Keratinocyte (primary cell): ENCODE measurements around the gene SPDYE3. TPM values are rescaled to one million over a fixed set of nuclear protein-coding genes. Genes with fewer than 3 reads are reported as not detected.
"Not testable (repeated sequence)": the region's sequence is repeated elsewhere in the genome, so short reads cannot be mapped to it uniquely, and the experiment has no call there.

Source experiments
- DNase-seq: peaks from one replicate; pipeline ENCODE4 v3.0.0-alpha.2; 2011; ENCODE audit warnings: low read depth, missing footprints, low spot score
- FAIRE-seq: peaks from 2 replicates; lab custom pipeline; 2011; peaks lifted over from hg19 to GRCh38; lab: Jason Lieb, UNC
- H2AFZ ChIP-seq: 2 replicates; pipeline ENCODE4 v1.6.0; 2012; ENCODE audit warnings: low read length, control low read depth, inconsistent platforms; ENCODE audit not compliant: control insufficient read depth
- H3K27ac ChIP-seq: 2 replicates; pipeline ENCODE4 v1.5.1; 2011; ENCODE audit warnings: low read length; ENCODE audit not compliant: control insufficient read depth, insufficient read depth
- H3K27me3 ChIP-seq: 3 replicates; pipeline ENCODE4 v1.6.0; 2011; ENCODE audit warnings: low read length; ENCODE audit not compliant: control insufficient read depth, insufficient read depth; ENCODE audit errors: extremely low read depth
- H3K36me3 ChIP-seq, 2 experiments: 2 replicates in 1 of 2; 3 replicates in 1 of 2; pipeline ENCODE4 v1.5.1; 2011; ENCODE audit warnings: low read length in 2 of 2, mild to moderate bottlenecking in 1 of 2; ENCODE audit not compliant: control insufficient read depth in 2 of 2, insufficient read depth in 2 of 2; ENCODE audit errors: extremely low read depth in 1 of 2
- H3K4me1 ChIP-seq: 3 replicates; pipeline ENCODE4 v1.5.1; 2011; ENCODE audit warnings: low read length; ENCODE audit not compliant: control insufficient read depth, insufficient read depth; ENCODE audit errors: extremely low read depth
- H3K4me2 ChIP-seq: 3 replicates; pipeline ENCODE4 v1.6.0; 2011; ENCODE audit warnings: low read depth, low read length; ENCODE audit not compliant: control insufficient read depth, insufficient read depth; ENCODE audit errors: extremely low read depth
- H3K4me3 ChIP-seq, 3 experiments: fragments of 200-600 bp in 1 of 3; sonication (generic) in 1 of 3; 2 replicates in 2 of 3; 3 replicates in 1 of 3; pipeline ENCODE4 v1.5.1; 2011 to 2016; ENCODE audit warnings: low read length in 3 of 3, mild to moderate bottlenecking in 3 of 3, control low read depth in 2 of 3, inconsistent platforms in 1 of 3, low read depth in 1 of 3, mixed read lengths in 1 of 3, mixed run types in 1 of 3, moderate library complexity in 1 of 3; ENCODE audit not compliant: control insufficient read depth in 2 of 3, insufficient read depth in 2 of 3; ENCODE audit errors: extremely low read depth in 1 of 3
- H3K79me2 ChIP-seq: 2 replicates; pipeline ENCODE4 v1.6.0; 2012; ENCODE audit warnings: low read length; ENCODE audit not compliant: control insufficient read depth, insufficient read depth
- H3K9ac ChIP-seq: 3 replicates; pipeline ENCODE4 v1.6.0; 2011; ENCODE audit warnings: low read length; ENCODE audit not compliant: control insufficient read depth, insufficient read depth; ENCODE audit errors: extremely low read depth
- H3K9me1 ChIP-seq: 3 replicates; pipeline ENCODE4 v1.6.0; 2011; ENCODE audit warnings: low read length; ENCODE audit not compliant: control insufficient read depth, insufficient read depth; ENCODE audit errors: extremely low read depth
- H3K9me3 ChIP-seq: 2 replicates; pipeline ENCODE4 v1.5.1; 2012; ENCODE audit warnings: low read depth, low read length; ENCODE audit not compliant: control insufficient read depth
- H4K20me1 ChIP-seq: 3 replicates; pipeline ENCODE4 v1.6.0; 2011; ENCODE audit warnings: low read length; ENCODE audit not compliant: control insufficient read depth, insufficient read depth; ENCODE audit errors: extremely low read depth
- dilution Hi-C: fragments of 300-500 bp; cut with MboI; formaldehyde crosslinking; loops from one replicate; pipeline ENCODE4 v1.7.0; 2020; ENCODE audit warnings: low sequenced_read_pairs; ENCODE audit not compliant: extremely low pct_ligation_motif_present
- polyA plus RNA-seq, 5 experiments: library from polyadenylated mRNA; depleted of rRNA in 3 of 5; stranded (reverse) in 3 of 5; stranded (forward) in 1 of 5; unstranded in 1 of 5; fragments of >200 nt; gene quantifications; 1 replicate in 1 of 5; 2 replicates in 3 of 5; 3 replicates in 1 of 5; pipeline versions ENCODE4 v1.2.1 to v1.2.3, GENCODE V29; 2011 to 2012; ENCODE audit warnings: missing spikeins in 2 of 5, low read depth in 1 of 5, low replicate concordance in 1 of 5
- TF ChIP-seq, protein P1 (sequence below), 3 experiments: IDR thresholded peaks in 1 of 3; conservative IDR thresholded peaks in 1 of 3; optimal IDR thresholded peaks in 1 of 3; 2 replicates in 2 of 3; 3 replicates in 1 of 3; pipeline versions ENCODE3 to v1.5.1; 2011; ENCODE audit warnings: low read length in 3 of 3, mild to moderate bottlenecking in 3 of 3, moderate library complexity in 2 of 3, control low read depth in 1 of 3, inconsistent platforms in 1 of 3; ENCODE audit not compliant: insufficient read depth in 2 of 3; ENCODE audit errors: extremely low read depth in 1 of 3

The SPDYE3 gene
- polyA plus RNA-seq, 1 donor (not counting 4 experiments of a cell fraction or from before 2014, with no cell fraction given) = not detected

DNA sequence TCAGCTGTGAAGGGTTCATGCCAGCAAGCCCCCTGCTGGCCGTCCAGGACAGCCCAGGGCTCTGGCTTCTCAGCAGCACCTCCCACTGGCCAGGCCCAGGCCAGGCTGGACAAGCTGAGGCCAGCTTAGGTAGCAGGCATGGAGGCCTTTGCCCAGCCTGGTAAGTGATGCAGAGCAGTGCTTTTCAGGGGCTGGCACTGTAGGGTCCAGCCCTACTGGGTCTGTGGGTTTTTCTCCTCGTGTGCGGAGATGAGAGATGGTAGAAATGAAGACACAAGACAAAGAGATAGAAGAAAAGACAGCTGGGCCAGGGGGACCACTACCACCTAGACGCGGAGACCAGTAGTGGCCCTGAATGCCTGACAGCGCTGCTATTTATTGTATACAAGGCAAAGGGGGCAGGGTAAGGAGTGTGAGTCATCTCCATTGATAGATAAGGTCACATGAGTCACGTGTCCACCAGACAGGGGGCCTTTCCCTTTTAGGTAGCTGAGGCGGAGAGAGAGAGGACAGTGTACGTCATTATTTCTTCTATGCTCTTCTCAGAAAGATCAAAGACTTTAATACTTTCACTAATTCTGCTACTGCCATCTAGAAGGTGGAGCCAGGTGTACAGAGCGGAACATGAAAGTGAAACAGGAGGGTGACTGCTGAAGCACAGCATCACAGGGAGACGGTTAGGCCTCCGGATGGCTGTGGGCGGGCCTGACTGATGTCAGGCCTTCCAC lies 37.2 kb downstream of the SPDYE3 start:
- H3K4me2 ChIP-seq, H3K27me3 ChIP-seq, H2AFZ ChIP-seq, H3K4me3 ChIP-seq, H3K9ac ChIP-seq, H3K9me3 ChIP-seq, dilution Hi-C loops, H3K9me1 ChIP-seq, FAIRE-seq: not testable (repeated sequence)
- H3K27ac ChIP-seq = peak overlapping the region; percentile 69
- DNase-seq = peak; percentile 32
- peaks cover 17 to 30% of the 10 kb centered on the region in 2 experiments for H3K36me3 ChIP-seq
- H4K20me1 ChIP-seq = peaks cover 11% of the 10 kb centered on the region
- peaks cover 34% of the 10 kb centered on the region for H3K79me2 ChIP-seq
- TF ChIP-seq, protein P1, sequence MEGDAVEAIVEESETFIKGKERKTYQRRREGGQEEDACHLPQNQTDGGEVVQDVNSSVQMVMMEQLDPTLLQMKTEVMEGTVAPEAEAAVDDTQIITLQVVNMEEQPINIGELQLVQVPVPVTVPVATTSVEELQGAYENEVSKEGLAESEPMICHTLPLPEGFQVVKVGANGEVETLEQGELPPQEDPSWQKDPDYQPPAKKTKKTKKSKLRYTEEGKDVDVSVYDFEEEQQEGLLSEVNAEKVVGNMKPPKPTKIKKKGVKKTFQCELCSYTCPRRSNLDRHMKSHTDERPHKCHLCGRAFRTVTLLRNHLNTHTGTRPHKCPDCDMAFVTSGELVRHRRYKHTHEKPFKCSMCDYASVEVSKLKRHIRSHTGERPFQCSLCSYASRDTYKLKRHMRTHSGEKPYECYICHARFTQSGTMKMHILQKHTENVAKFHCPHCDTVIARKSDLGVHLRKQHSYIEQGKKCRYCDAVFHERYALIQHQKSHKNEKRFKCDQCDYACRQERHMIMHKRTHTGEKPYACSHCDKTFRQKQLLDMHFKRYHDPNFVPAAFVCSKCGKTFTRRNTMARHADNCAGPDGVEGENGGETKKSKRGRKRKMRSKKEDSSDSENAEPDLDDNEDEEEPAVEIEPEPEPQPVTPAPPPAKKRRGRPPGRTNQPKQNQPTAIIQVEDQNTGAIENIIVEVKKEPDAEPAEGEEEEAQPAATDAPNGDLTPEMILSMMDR (optimal IDR thresholded peaks at IDR 0.05 in 1 of 3, IDR thresholded peaks at IDR 0.05 in 1 of 3, conservative IDR thresholded peaks at IDR 0.05 in 1 of 3; ENCODE audit: extremely low read depth in 1 of 3, insufficient read depth in 2 of 3, low read length in 3 of 3) = peak in 2 of 3 experiments; percentile 40 to 51
- H3K4me1 ChIP-seq = peaks cover 18% of the 10 kb centered on the region

DNA sequence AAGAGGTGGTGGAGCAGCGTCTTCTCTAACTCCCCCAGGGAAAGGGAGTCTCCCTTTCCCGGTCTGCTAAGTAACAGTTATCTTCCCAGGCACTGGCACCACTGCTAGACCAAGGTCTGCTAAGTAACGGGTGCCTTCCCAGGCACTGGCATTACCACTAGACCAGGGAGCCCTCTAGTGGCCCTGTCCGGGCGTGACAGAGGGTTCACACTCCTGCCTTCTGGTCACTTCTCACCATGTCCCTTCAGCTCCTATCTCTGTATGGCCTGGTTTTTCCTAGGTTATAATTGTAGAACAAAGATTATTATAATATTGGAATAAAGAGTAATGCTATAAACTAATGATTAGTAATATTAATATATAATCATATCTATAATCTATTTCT lies 37.8 kb downstream of the SPDYE3 start:
- FAIRE-seq, dilution Hi-C loops: not testable (repeated sequence)

More for the DNA sequence above, 37.8 kb downstream of the SPDYE3 start:
- not testable (repeated sequence) for H3K9ac ChIP-seq, H3K27me3 ChIP-seq, H3K4me2 ChIP-seq, H3K4me3 ChIP-seq, H3K9me1 ChIP-seq, DNase-seq, H3K9me3 ChIP-seq, H2AFZ ChIP-seq, H3K27ac ChIP-seq
- peaks cover 13% of the 10 kb centered on the region for H4K20me1 ChIP-seq
- H3K79me2 ChIP-seq = peaks cover 36% of the 10 kb centered on the region
- H3K4me1 ChIP-seq = peaks cover 18% of the 10 kb centered on the region
- peaks cover 19 to 34% of the 10 kb centered on the region in 2 experiments for H3K36me3 ChIP-seq
- TF ChIP-seq, protein P1 (optimal IDR thresholded peaks at IDR 0.05 in 1 of 3, IDR thresholded peaks at IDR 0.05 in 1 of 3, conservative IDR thresholded peaks at IDR 0.05 in 1 of 3; ENCODE audit: extremely low read depth in 1 of 3, insufficient read depth in 2 of 3, low read length in 3 of 3) = peak in 1 of 3 experiments; percentile 31
